ENCODE results near the gene OXGR1. TPM values are rescaled to one million over a fixed set of nuclear protein-coding genes. Genes with fewer than 3 reads are reported as not detected.
A peak's percentile ranks its signal among the peaks of the same experiment; 100 is the strongest.

The OXGR1 gene
- total RNA-seq, 1 donor from 2014 or later: not detected

DNA sequence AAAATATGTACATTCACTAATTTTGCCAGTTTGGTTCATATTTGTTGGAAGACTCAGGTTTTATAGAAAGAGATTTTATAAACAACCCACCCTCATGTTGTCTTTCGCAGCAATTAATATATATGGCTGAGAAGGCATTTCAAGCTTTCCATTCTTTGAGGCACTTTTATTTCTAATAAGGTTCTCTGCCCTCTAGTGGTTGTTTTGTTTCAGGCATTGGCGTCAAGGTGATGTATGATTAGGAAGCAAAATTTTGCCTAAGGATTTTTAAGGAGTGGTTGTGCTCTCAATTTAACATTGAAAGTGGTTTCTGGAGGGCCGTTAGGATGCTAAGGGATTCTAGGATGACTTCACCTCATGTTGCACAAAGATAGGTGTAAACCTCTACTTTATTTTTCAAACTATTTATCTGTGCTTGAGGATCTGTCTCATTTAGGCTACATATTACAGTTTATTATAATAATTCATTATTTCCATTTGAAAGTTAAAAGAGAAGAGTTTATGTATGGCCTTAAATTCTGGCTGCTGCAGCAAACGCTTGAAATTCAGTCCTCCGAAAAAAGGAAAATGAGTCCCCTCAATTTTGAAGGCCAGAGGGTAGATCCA is 35.9 kb downstream of the OXGR1 start:
- H3K9me3 ChIP-seq (replicated peaks): no peaks in the 10 kb centered on the region
- no peaks in the 10 kb centered on the region for H3K36me3 ChIP-seq
- TF ChIP-seq, protein P1, sequence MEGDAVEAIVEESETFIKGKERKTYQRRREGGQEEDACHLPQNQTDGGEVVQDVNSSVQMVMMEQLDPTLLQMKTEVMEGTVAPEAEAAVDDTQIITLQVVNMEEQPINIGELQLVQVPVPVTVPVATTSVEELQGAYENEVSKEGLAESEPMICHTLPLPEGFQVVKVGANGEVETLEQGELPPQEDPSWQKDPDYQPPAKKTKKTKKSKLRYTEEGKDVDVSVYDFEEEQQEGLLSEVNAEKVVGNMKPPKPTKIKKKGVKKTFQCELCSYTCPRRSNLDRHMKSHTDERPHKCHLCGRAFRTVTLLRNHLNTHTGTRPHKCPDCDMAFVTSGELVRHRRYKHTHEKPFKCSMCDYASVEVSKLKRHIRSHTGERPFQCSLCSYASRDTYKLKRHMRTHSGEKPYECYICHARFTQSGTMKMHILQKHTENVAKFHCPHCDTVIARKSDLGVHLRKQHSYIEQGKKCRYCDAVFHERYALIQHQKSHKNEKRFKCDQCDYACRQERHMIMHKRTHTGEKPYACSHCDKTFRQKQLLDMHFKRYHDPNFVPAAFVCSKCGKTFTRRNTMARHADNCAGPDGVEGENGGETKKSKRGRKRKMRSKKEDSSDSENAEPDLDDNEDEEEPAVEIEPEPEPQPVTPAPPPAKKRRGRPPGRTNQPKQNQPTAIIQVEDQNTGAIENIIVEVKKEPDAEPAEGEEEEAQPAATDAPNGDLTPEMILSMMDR (IDR thresholded peaks at IDR 0.05; ENCODE audit: borderline replicate concordance): peak; percentile 79
- peaks cover 3% of the 10 kb centered on the region for H3K27me3 ChIP-seq (ENCODE audit: low read depth)
- no peak for DNase-seq
- no peaks in the 10 kb centered on the region for H3K4me1 ChIP-seq
- intact Hi-C loops (cut with micrococcal nuclease): no loop called here
- H3K27ac ChIP-seq (replicated peaks): no peak overlapping the region
- no peak overlapping the region for H3K4me3 ChIP-seq

DNA sequence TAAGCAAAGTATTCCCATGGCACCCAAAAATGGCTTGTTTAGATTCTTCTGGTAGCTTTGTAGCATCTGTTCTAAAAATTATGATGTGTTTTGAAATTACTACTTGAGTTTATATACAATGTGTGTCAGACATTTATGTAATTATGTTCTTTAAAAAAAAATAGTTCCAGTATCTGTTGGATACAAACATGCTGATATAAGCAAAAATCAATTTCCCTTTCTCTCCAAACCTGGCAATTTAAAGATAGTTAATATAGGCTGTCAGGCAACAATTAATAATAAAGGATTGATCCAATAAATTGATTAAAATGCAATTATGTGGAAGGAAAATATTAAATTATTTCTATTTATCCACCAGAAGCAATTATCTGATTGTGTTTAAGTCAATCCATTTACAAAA is 41.7 kb downstream of the OXGR1 start:
- intact Hi-C loops (cut with micrococcal nuclease): no loop called here
- no peak overlapping the region for H3K4me3 ChIP-seq
- H3K4me1 ChIP-seq: no peaks in the 10 kb centered on the region
- no peak for DNase-seq
- H3K27me3 ChIP-seq (ENCODE audit: low read depth): peaks cover 3% of the 10 kb centered on the region
- no peaks in the 10 kb centered on the region for H3K36me3 ChIP-seq
- no peak overlapping the region for H3K27ac ChIP-seq (replicated peaks)
- no peaks in the 10 kb centered on the region for H3K9me3 ChIP-seq (replicated peaks)
- TF ChIP-seq, protein P1 (IDR thresholded peaks at IDR 0.05; ENCODE audit: borderline replicate concordance): no peak

DNA sequence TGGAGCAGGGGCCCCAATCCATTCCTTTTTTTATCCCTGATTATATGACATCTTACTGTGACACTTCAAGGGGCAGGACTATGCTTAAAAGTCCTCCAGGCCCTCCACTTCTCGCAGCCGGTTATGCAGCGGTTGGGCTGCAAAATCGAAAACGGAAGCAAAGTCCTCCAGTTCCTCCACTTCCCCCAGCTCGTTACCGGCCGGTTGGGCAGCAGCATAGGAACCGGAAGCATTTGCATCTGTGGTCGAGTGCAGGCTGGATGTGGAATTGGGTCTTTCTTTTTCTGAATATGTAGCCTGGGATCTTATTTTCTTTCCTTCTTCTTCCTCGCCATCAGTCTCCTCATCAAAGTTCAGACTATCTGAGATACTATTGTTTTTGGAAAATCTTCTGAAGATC is 46.1 kb downstream of the OXGR1 start:
- Histone ChIP-seq H3K27ac (replicated peaks) (no peak overlapping the region), H3K9me3 (replicated peaks) (no peaks in the 10 kb centered on the region), H3K36me3 (no peaks in the 10 kb centered on the region), H3K4me1 (no peaks in the 10 kb centered on the region), H3K4me3 (no peak overlapping the region), H3K27me3 (ENCODE audit: low read depth) (peaks cover 9% of the 10 kb centered on the region)
- TF ChIP-seq, protein P1 (IDR thresholded peaks at IDR 0.05; ENCODE audit: borderline replicate concordance): no peak
- intact Hi-C loops (cut with micrococcal nuclease): no loop called here
- DNase-seq: no peak

DNA sequence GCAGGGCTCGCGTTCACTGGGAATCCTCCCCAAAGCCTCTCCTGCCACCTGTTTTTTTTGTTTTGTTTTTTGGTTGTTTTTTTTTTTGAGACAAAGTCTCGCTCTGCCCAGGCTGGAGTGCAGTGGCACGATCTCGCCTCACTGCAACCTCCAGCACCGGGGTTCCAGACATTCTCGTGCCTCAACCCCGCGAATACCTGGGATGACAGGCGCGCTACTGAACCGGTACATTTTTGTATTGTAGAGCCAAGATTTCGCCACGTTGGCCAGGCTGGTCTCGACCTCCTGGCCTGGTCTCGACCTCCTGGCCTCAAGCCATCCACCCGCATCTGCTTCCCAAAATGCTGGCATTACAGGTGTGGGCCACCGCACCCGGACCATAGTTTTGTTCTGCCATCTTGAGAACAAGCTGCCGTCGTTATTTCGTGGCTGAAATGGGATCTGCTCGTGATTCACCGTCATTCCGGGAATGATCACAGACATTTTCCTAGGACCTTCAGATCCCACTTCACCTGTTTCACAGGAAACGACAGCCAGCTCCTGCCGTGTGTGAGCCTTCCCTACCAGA is 46.8 kb downstream of the OXGR1 start:
- TF ChIP-seq, protein P1 (IDR thresholded peaks at IDR 0.05; ENCODE audit: borderline replicate concordance): no peak
- no peak overlapping the region for H3K27ac ChIP-seq (replicated peaks)
- H3K9me3 ChIP-seq (replicated peaks): no peaks in the 10 kb centered on the region
- intact Hi-C loops (cut with micrococcal nuclease): no loop called here
- no peak for DNase-seq
- H3K36me3 ChIP-seq: no peaks in the 10 kb centered on the region
- no peak overlapping the region for H3K4me3 ChIP-seq
- no peaks in the 10 kb centered on the region for H3K4me1 ChIP-seq
- peaks cover 9% of the 10 kb centered on the region for H3K27me3 ChIP-seq (ENCODE audit: low read depth)

DNA sequence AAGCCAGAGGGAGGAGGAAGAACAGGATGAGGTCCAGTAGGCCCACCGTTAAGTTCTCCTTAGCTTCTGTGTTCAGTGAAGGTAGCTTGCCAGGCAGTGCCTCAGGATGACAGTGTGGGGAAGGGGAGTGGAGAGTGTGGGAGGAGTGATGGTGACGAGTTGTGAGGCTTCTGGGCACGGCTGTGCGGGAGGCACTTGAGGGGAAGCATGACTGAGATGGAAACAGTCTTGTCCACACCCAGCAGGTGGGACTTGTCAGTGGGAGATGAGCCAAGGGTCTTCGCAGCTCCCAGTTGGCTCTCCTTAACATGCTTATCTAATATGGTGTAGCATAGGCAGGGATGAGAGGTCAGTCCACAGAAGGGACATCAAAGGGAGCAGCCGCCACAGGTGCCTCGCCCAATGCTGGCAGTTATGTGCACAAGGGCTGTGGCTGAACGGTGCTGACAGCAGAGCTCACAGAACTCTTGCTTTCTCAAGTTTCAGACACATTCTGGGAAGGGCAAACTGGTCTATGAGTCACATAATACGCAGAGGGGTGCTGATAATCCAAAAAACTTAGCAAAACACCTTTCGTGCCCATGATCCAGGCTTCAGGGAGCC is 47.5 kb downstream of the OXGR1 start:
- no peaks in the 10 kb centered on the region for H3K9me3 ChIP-seq (replicated peaks)
- intact Hi-C loops (cut with micrococcal nuclease): no loop called here
- TF ChIP-seq, protein P1 (IDR thresholded peaks at IDR 0.05; ENCODE audit: borderline replicate concordance): no peak
- no peak overlapping the region for H3K27ac ChIP-seq (replicated peaks)
- H3K4me1 ChIP-seq: no peaks in the 10 kb centered on the region
- H3K4me3 ChIP-seq: no peak overlapping the region
- no peaks in the 10 kb centered on the region for H3K36me3 ChIP-seq
- peaks cover 9% of the 10 kb centered on the region for H3K27me3 ChIP-seq (ENCODE audit: low read depth)
- no peak for DNase-seq

Measured in left ventricle myocardium inferior (tissue), 1 donor.